ENCODE data around the gene PRCD. TPM values are rescaled to one million over a fixed set of nuclear protein-coding genes. Genes with fewer than 3 reads are reported as not detected.

Gene PRCD
- polyA plus RNA-seq, 1 donor from 2014 or later = 22.5 TPM

GRCh38 chr17:76495663-76496400 lies 44.0 kb upstream of the PRCD start:
- Histone ChIP-seq H3K9me2 (ENCODE audit: insufficient read depth, low read length) (no peaks in the 10 kb centered on the region), H4K20me1 (ENCODE audit: insufficient read depth) (no peaks in the 10 kb centered on the region), H3K27ac (ENCODE audit: low read length) (no peak overlapping the region), H3F3A (ENCODE audit: insufficient read depth, low read length, poor library complexity, severe bottlenecking) (no peaks in the 10 kb centered on the region), H3K27me3 (ENCODE audit: insufficient read depth, low read depth, low read length) (peaks cover 14% of the 10 kb centered on the region), H3K9me3 (ENCODE audit: low read length) (no peaks in the 10 kb centered on the region), H2AFZ (ENCODE audit: low read depth, low read length) (no peak overlapping the region), H3K9ac (ENCODE audit: low read length) (no peak overlapping the region), H3K4me3 (ENCODE audit: low read length) (no peak overlapping the region), H3K36me3 (ENCODE audit: insufficient read depth, low read length) (no peaks in the 10 kb centered on the region), H3K4me2 (ENCODE audit: low read length) (no peak overlapping the region), H3K79me2 (replicated peaks; ENCODE audit: insufficient read depth, low read length) (no peaks in the 10 kb centered on the region)
- no peak for TF ChIP-seq SMC3 (conservative IDR thresholded peaks at IDR 0.05; ENCODE audit: poor library complexity)
- no peak for TF ChIP-seq TAF1 (IDR thresholded peaks at IDR 0.05; ENCODE audit: low read depth)
- no peak for TF ChIP-seq MXI1 (conservative IDR thresholded peaks at IDR 0.05; ENCODE audit: poor library complexity, severe bottlenecking)
- no peak for TF ChIP-seq RAD21 (conservative IDR thresholded peaks at IDR 0.05)
- TF ChIP-seq EZH2 (IDR thresholded peaks at IDR 0.05; ENCODE audit: borderline replicate concordance, insufficient read depth, low read length, poor library complexity, severe bottlenecking) = no peak
- no peak for TF ChIP-seq POLR2AphosphoS5 (IDR thresholded peaks at IDR 0.05)
- TF ChIP-seq, protein P1, sequence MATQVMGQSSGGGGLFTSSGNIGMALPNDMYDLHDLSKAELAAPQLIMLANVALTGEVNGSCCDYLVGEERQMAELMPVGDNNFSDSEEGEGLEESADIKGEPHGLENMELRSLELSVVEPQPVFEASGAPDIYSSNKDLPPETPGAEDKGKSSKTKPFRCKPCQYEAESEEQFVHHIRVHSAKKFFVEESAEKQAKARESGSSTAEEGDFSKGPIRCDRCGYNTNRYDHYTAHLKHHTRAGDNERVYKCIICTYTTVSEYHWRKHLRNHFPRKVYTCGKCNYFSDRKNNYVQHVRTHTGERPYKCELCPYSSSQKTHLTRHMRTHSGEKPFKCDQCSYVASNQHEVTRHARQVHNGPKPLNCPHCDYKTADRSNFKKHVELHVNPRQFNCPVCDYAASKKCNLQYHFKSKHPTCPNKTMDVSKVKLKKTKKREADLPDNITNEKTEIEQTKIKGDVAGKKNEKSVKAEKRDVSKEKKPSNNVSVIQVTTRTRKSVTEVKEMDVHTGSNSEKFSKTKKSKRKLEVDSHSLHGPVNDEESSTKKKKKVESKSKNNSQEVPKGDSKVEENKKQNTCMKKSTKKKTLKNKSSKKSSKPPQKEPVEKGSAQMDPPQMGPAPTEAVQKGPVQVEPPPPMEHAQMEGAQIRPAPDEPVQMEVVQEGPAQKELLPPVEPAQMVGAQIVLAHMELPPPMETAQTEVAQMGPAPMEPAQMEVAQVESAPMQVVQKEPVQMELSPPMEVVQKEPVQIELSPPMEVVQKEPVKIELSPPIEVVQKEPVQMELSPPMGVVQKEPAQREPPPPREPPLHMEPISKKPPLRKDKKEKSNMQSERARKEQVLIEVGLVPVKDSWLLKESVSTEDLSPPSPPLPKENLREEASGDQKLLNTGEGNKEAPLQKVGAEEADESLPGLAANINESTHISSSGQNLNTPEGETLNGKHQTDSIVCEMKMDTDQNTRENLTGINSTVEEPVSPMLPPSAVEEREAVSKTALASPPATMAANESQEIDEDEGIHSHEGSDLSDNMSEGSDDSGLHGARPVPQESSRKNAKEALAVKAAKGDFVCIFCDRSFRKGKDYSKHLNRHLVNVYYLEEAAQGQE (IDR thresholded peaks at IDR 0.05; ENCODE audit: borderline replicate concordance) = no peak
- TF ChIP-seq, protein P2, sequence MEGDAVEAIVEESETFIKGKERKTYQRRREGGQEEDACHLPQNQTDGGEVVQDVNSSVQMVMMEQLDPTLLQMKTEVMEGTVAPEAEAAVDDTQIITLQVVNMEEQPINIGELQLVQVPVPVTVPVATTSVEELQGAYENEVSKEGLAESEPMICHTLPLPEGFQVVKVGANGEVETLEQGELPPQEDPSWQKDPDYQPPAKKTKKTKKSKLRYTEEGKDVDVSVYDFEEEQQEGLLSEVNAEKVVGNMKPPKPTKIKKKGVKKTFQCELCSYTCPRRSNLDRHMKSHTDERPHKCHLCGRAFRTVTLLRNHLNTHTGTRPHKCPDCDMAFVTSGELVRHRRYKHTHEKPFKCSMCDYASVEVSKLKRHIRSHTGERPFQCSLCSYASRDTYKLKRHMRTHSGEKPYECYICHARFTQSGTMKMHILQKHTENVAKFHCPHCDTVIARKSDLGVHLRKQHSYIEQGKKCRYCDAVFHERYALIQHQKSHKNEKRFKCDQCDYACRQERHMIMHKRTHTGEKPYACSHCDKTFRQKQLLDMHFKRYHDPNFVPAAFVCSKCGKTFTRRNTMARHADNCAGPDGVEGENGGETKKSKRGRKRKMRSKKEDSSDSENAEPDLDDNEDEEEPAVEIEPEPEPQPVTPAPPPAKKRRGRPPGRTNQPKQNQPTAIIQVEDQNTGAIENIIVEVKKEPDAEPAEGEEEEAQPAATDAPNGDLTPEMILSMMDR (IDR thresholded peaks at IDR 0.05; ENCODE audit: poor library complexity, severe bottlenecking) = no peak
- no peak for TF ChIP-seq EP300 (conservative IDR thresholded peaks at IDR 0.05; ENCODE audit: poor library complexity, severe bottlenecking)

- H3K4me3 ChIP-seq (ENCODE audit: low read length) = no peak overlapping the region
- H3K9me3 ChIP-seq (ENCODE audit: low read length) = no peaks in the 10 kb centered on the region
- H3K27me3 ChIP-seq (ENCODE audit: insufficient read depth, low read depth, low read length) = peaks cover 20% of the 10 kb centered on the region
- no peak overlapping the region for H3K9ac ChIP-seq (ENCODE audit: low read length)
- no peaks in the 10 kb centered on the region for H4K20me1 ChIP-seq (ENCODE audit: insufficient read depth)
- H2AFZ ChIP-seq (ENCODE audit: low read depth, low read length) = no peak overlapping the region
- no peak overlapping the region for H3K27ac ChIP-seq (ENCODE audit: low read length)
- H3K4me2 ChIP-seq (ENCODE audit: low read length) = no peak overlapping the region
- H3K9me2 ChIP-seq (ENCODE audit: insufficient read depth, low read length) = no peaks in the 10 kb centered on the region
- no peaks in the 10 kb centered on the region for H3F3A ChIP-seq (ENCODE audit: insufficient read depth, low read length, poor library complexity, severe bottlenecking)
- no peaks in the 10 kb centered on the region for H3K36me3 ChIP-seq (ENCODE audit: insufficient read depth, low read length)
- no peaks in the 10 kb centered on the region for H3K79me2 ChIP-seq (replicated peaks; ENCODE audit: insufficient read depth, low read length)
- TF ChIP-seq SMC3 (conservative IDR thresholded peaks at IDR 0.05; ENCODE audit: poor library complexity) (no peak), EP300 (conservative IDR thresholded peaks at IDR 0.05; ENCODE audit: poor library complexity, severe bottlenecking) (no peak), EZH2 (IDR thresholded peaks at IDR 0.05; ENCODE audit: borderline replicate concordance, insufficient read depth, low read length, poor library complexity, severe bottlenecking) (no peak), POLR2AphosphoS5 (IDR thresholded peaks at IDR 0.05) (no peak), RAD21 (conservative IDR thresholded peaks at IDR 0.05) (no peak), TAF1 (IDR thresholded peaks at IDR 0.05; ENCODE audit: low read depth) (no peak), MXI1 (conservative IDR thresholded peaks at IDR 0.05; ENCODE audit: poor library complexity, severe bottlenecking) (no peak)
- TF ChIP-seq, protein P1 (IDR thresholded peaks at IDR 0.05; ENCODE audit: borderline replicate concordance) = no peak
- TF ChIP-seq, protein P2 (IDR thresholded peaks at IDR 0.05; ENCODE audit: poor library complexity, severe bottlenecking) = no peak
Measured at GRCh38 chr17:76496464-76496863, 43.4 kb upstream of the PRCD start.
